ENCODE results near the gene ZNRF3.

GRCh38 chr22:28915969-28916368, 32.6 kb downstream of the ZNRF3 start:
- no peak for TF ChIP-seq CTCF (IDR thresholded peaks at IDR 0.05)
- no peak for TF ChIP-seq EZH2 (IDR thresholded peaks at IDR 0.05; ENCODE audit: borderline replicate concordance, insufficient read depth, low read depth, low read length, poor library complexity, severe bottlenecking)
